HepG2 (cell line): ENCODE measurements around the gene CDH23. TPM values are rescaled to one million over a fixed set of nuclear protein-coding genes. Genes with fewer than 3 reads are reported as not detected.

Source experiments
- ATAC-seq: fragments of 200-7000 bp; cut with Tn5 transposase; 3 replicates; pipeline ENCODE4 v1.9.1; 2020; ENCODE audit warnings: mild to moderate bottlenecking, moderate library complexity
- BruUV-seq: library from RNA; stranded (reverse); fragments of 400-500 nt; replicated peaks from 2 replicates; lab custom pipeline; 2021; lab: Mats Ljungman, UMichigan
- CTCF ChIA-PET: fragments of 300-600 bp; formaldehyde crosslinking; extraction: SDS; loops from one replicate; lab custom pipeline; 2021; ENCODE audit warnings: low total read pairs, inconsistent platforms, low intra/inter-chr PET ratio; lab: Yijun Ruan, JAX
- POLR2A ChIA-PET: fragments of 350-600 bp; sonication (Branson Sonifier 250); formaldehyde crosslinking; loops from one replicate; lab custom pipeline; 2020; ENCODE audit warnings: antibody characterized with exemption, inconsistent platforms; lab: Yijun Ruan, JAX
- DNase-seq: peaks from one replicate; pipeline ENCODE4 v3.0.0-alpha.2; 2015; ENCODE audit warnings: low spot score
- FAIRE-seq: peaks from 3 replicates; lab custom pipeline; 2011; peaks lifted over from hg19 to GRCh38; lab: Jason Lieb, UNC
- H2AFZ ChIP-seq: one replicate; pipeline ENCODE4 v1.6.1; 2011; ENCODE audit warnings: low read length, inconsistent platforms
- H3K27ac ChIP-seq: fragments of 300-600 bp; 3 replicates; pipeline ENCODE4 v1.8.0; 2011; ENCODE audit warnings: mixed run types, mild to moderate bottlenecking, mixed read lengths, low read length, inconsistent platforms; ENCODE audit not compliant: insufficient read depth; ENCODE audit errors: extremely low read length
- H3K27me3 ChIP-seq, 2 experiments: fragments of 200-600 bp in 1 of 2; 2 replicates in 1 of 2; 3 replicates in 1 of 2; pipeline versions ENCODE4 v1.6.0 to v1.8.0; 2011; ENCODE audit warnings: low read length in 2 of 2, mild to moderate bottlenecking in 2 of 2, moderate library complexity in 2 of 2, inconsistent platforms in 1 of 2; ENCODE audit not compliant: insufficient read depth in 2 of 2, control insufficient read depth in 1 of 2
- H3K36me3 ChIP-seq, 2 experiments: fragments of 200-600 bp in 1 of 2; replicated peaks in 1 of 2; 2 replicates in 1 of 2; 3 replicates in 1 of 2; pipeline versions ENCODE4 v1.5.1 to v1.8.0; 2011; ENCODE audit warnings: low read length in 2 of 2, inconsistent platforms in 1 of 2; ENCODE audit not compliant: insufficient read depth in 2 of 2, control insufficient read depth in 1 of 2
- H3K4me1 ChIP-seq: 2 replicates; pipeline ENCODE4 v1.5.1; 2012; ENCODE audit warnings: low read length, inconsistent platforms; ENCODE audit not compliant: insufficient read depth
- H3K4me2 ChIP-seq: 2 replicates; pipeline ENCODE4 v1.6.0; 2011; ENCODE audit warnings: low read depth, low read length, inconsistent platforms
- H3K4me3 ChIP-seq, 3 experiments: fragments of 200-600 bp in 1 of 3; sonication (generic), shearing (Covaris generic) in 1 of 3; replicated peaks in 1 of 3; 2 replicates each; pipeline ENCODE4 v1.5.1; 2011 to 2016; ENCODE audit warnings: low read length in 3 of 3, inconsistent platforms in 2 of 3, low read depth in 2 of 3, mild to moderate bottlenecking in 2 of 3, control low read depth in 1 of 3, mixed read lengths in 1 of 3; ENCODE audit not compliant: insufficient read depth in 1 of 3
- H3K79me2 ChIP-seq: one replicate; pipeline ENCODE4 v1.6.1; 2011; ENCODE audit warnings: low read length, inconsistent platforms; ENCODE audit not compliant: insufficient read depth
- H3K9ac ChIP-seq: 2 replicates; pipeline ENCODE4 v1.6.0; 2011; ENCODE audit warnings: mild to moderate bottlenecking, low read depth, low read length, inconsistent platforms; ENCODE audit not compliant: insufficient read depth
- H3K9me3 ChIP-seq: 2 replicates; pipeline ENCODE4 v1.5.1; 2012; ENCODE audit warnings: mild to moderate bottlenecking, low read length
- H4K20me1 ChIP-seq: 2 replicates; pipeline ENCODE4 v1.6.0; 2011; ENCODE audit warnings: inconsistent platforms, mild to moderate bottlenecking, low read length, moderate library complexity; ENCODE audit not compliant: insufficient read depth
- AGO2 ChIP-seq: fragments of 200-400 bp; formaldehyde crosslinking; optimal IDR thresholded peaks from 2 replicates; pipeline ENCODE3; 2017; ENCODE audit warnings: mild to moderate bottlenecking, low read depth, low read length, moderate library complexity
- CCAR2 ChIP-seq: fragments of 200-400 bp; formaldehyde crosslinking; optimal IDR thresholded peaks from 2 replicates; pipeline ENCODE3; 2018; ENCODE audit warnings: low read depth, mild to moderate bottlenecking, low read length, moderate library complexity
- ELF1 ChIP-seq: sonication (generic); formaldehyde crosslinking; IDR thresholded peaks from 2 replicates; pipeline ENCODE4 v1.4.0; 2020; ENCODE audit warnings: missing genetic modification reagents
- FOXK2 ChIP-seq: fragments of 450-650 bp; IDR thresholded peaks from 2 replicates; pipeline ENCODE4 v1.6.1; 2016
- ZNF629 ChIP-seq: sonication (generic); formaldehyde crosslinking; conservative IDR thresholded peaks from 2 replicates; pipeline ENCODE4 v1.5.0; 2020; ENCODE audit warnings: missing genetic modification reagents
- WGBS: methylation state at CpG from one replicate; pipeline ENCODE4 v1.1.6; 2017; ENCODE audit warnings: low lambda C conversion rate; 5-methylcytosine and 5-hydroxymethylcytosine counted together
- in situ Hi-C: cut with HindIII; loops from 2 replicates; pipeline ENCODE4 v1.10.0; 2017; ENCODE audit warnings: low pct_unique_long_range_greater_than_20kb; ENCODE audit not compliant: extremely low pct_ligation_motif_present
- intact Hi-C: fragments of 100-400 bp; cut with micrococcal nuclease; formaldehyde crosslinking; loops from one replicate; pipeline ENCODE4 v1.10.0; 2022; ENCODE audit not compliant: unreplicated experiment
- polyA plus RNA-seq, 8 experiments: library from polyadenylated mRNA; depleted of rRNA in 3 of 8; stranded (reverse) in 7 of 8; unstranded in 1 of 8; fragments of >200 nt; fragmentation: Illumina TruSeq in 4 of 8; extraction: Trizol in 4 of 8; gene quantifications; 2 replicates each; pipeline versions ENCODE4 v1.2.1 to v1.2.3, GENCODE V29; 2011 to 2016; ENCODE audit warnings: low read depth in 4 of 8, missing spikeins in 1 of 8, mixed read lengths in 1 of 8; ENCODE audit not compliant: insufficient read depth in 1 of 8
- total RNA-seq, 5 experiments: library from RNA; depleted of rRNA; stranded (reverse); fragments of >200 nt; fragmentation: Illumina TruSeq; extraction: Trizol; gene quantifications; 2 replicates each; pipeline ENCODE4 v1.2.3, GENCODE V29; 2016; ENCODE audit warnings: low read depth in 1 of 5
- TF ChIP-seq, protein P1 (sequence below): sonication (generic); formaldehyde crosslinking; IDR thresholded peaks from 2 replicates; pipeline ENCODE4 v1.8.1; 2023; ENCODE audit warnings: missing genetic modification reagents, mild to moderate bottlenecking, borderline replicate concordance
- TF ChIP-seq, protein P2 (sequence below): IDR thresholded peaks from 2 replicates; pipeline ENCODE4 v1.6.1; 2016; ENCODE audit warnings: low read depth, missing genetic modification reagents, missing compliant biosample characterization
- TF ChIP-seq, protein P3 (sequence below): sonication (generic); formaldehyde crosslinking; IDR thresholded peaks from 2 replicates; pipeline ENCODE4 v1.4.0; 2020; ENCODE audit warnings: missing genetic modification reagents

CDH23 gene
- total and polyA plus RNA-seq, 2 of the 13 experiments (the other 11 are each of a cell fraction or from before 2014, with no cell fraction given), result 0.13 TPM; not detected in 1

DNA sequence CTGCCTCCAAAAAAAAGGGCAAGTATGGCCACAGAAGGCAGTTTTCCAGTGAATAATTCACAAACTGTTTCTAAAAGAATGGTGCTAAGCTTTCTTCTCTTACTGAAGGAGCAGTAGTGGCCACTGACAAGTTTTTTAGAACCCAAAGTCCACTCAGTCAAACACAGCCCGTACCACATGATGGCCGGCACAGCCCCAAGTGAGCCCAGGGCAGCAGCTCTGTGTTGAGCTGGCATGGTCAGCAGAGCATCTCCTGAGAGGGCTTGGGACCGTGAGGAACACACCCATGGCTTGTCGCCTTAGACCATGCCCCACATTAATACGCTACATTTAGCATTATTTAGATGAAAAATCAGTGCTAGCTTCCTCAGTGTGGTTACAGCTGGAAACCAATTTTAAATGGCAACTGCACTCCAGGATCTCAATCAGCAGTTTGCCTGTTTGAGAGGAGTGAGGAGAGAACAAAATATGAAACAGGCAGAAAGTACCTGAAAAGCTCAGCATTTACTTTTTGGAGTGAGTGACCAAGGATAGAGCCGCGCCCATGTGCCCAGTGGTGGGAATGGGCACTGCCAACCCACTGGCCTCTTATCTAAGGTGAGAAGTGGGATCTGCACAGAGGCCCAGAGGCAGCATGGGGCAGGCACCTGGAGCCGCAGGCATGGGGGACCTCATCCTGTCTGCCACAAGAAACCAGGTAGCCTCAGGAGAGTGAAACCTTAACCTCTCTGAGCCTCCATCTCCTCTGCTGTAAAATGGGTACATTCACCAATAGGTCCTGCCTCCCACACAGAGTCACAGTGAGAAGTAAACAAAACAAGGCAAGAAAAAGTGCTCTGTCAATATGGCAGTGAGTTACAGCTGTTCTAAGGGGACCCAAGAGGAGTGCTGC, 437.0 kb downstream of the CDH23 start:
- Histone ChIP-seq H3K27me3 (no peaks in the 10 kb centered on the region), H3K9ac (no peak overlapping the region), H3K36me3 (peaks cover 38 to 65% of the 10 kb centered on the region in 2 experiments), H2AFZ (no peak overlapping the region), H3K4me1 (peaks cover 36% of the 10 kb centered on the region), H3K4me3 (no peak overlapping the region), H3K27ac (no peak overlapping the region), H3K79me2 (peaks cover 60% of the 10 kb centered on the region), H3K4me2 (no peak overlapping the region), H4K20me1 (peaks cover 56% of the 10 kb centered on the region), H3K9me3 (no peaks in the 10 kb centered on the region)
- 100% methylated on average over 7 of the region's 8 CpGs for WGBS
- ATAC-seq, result no peak
- in situ Hi-C loops, result no loop called here
- FAIRE-seq, result no peak
- TF ChIP-seq ZNF629 (CRISPR knock-in tag) (peak; percentile 90), CCAR2 (no peak), ELF1 (CRISPR knock-in tag) (no peak), AGO2 (peak; percentile 17), FOXK2 (no peak)
- TF ChIP-seq, protein P1, sequence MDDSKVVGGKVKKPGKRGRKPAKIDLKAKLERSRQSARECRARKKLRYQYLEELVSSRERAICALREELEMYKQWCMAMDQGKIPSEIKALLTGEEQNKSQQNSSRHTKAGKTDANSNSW (CRISPR knock-in tag), result no peak
- TF ChIP-seq, protein P2, sequence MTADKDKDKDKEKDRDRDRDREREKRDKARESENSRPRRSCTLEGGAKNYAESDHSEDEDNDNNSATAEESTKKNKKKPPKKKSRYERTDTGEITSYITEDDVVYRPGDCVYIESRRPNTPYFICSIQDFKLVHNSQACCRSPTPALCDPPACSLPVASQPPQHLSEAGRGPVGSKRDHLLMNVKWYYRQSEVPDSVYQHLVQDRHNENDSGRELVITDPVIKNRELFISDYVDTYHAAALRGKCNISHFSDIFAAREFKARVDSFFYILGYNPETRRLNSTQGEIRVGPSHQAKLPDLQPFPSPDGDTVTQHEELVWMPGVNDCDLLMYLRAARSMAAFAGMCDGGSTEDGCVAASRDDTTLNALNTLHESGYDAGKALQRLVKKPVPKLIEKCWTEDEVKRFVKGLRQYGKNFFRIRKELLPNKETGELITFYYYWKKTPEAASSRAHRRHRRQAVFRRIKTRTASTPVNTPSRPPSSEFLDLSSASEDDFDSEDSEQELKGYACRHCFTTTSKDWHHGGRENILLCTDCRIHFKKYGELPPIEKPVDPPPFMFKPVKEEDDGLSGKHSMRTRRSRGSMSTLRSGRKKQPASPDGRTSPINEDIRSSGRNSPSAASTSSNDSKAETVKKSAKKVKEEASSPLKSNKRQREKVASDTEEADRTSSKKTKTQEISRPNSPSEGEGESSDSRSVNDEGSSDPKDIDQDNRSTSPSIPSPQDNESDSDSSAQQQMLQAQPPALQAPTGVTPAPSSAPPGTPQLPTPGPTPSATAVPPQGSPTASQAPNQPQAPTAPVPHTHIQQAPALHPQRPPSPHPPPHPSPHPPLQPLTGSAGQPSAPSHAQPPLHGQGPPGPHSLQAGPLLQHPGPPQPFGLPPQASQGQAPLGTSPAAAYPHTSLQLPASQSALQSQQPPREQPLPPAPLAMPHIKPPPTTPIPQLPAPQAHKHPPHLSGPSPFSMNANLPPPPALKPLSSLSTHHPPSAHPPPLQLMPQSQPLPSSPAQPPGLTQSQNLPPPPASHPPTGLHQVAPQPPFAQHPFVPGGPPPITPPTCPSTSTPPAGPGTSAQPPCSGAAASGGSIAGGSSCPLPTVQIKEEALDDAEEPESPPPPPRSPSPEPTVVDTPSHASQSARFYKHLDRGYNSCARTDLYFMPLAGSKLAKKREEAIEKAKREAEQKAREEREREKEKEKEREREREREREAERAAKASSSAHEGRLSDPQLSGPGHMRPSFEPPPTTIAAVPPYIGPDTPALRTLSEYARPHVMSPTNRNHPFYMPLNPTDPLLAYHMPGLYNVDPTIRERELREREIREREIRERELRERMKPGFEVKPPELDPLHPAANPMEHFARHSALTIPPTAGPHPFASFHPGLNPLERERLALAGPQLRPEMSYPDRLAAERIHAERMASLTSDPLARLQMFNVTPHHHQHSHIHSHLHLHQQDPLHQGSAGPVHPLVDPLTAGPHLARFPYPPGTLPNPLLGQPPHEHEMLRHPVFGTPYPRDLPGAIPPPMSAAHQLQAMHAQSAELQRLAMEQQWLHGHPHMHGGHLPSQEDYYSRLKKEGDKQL (CRISPR knock-in tag), result no peak
- TF ChIP-seq, protein P3, sequence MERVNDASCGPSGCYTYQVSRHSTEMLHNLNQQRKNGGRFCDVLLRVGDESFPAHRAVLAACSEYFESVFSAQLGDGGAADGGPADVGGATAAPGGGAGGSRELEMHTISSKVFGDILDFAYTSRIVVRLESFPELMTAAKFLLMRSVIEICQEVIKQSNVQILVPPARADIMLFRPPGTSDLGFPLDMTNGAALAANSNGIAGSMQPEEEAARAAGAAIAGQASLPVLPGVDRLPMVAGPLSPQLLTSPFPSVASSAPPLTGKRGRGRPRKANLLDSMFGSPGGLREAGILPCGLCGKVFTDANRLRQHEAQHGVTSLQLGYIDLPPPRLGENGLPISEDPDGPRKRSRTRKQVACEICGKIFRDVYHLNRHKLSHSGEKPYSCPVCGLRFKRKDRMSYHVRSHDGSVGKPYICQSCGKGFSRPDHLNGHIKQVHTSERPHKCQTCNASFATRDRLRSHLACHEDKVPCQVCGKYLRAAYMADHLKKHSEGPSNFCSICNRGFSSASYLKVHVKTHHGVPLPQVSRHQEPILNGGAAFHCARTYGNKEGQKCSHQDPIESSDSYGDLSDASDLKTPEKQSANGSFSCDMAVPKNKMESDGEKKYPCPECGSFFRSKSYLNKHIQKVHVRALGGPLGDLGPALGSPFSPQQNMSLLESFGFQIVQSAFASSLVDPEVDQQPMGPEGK, result no peak
- no TSS peak for BruUV-seq
- ChIA-PET POLR2A (no interaction called here), CTCF (no interaction called here)
- intact Hi-C loops, result loop anchor here (10.0 kb wide), 1 partner anchor 211 kb away; no protein-coding TSS in a partner anchor
- no peak for DNase-seq
